ENCODE data around the gene KLK14. TPM values are rescaled to one million over a fixed set of nuclear protein-coding genes. Genes with fewer than 3 reads are reported as not detected.

Gene KLK14
- total and polyA plus RNA-seq, 2 of the 8 experiments (the other 6 are each of a cell fraction or from before 2014, with no cell fraction given): 0.09 to 1.2 TPM

DNA sequence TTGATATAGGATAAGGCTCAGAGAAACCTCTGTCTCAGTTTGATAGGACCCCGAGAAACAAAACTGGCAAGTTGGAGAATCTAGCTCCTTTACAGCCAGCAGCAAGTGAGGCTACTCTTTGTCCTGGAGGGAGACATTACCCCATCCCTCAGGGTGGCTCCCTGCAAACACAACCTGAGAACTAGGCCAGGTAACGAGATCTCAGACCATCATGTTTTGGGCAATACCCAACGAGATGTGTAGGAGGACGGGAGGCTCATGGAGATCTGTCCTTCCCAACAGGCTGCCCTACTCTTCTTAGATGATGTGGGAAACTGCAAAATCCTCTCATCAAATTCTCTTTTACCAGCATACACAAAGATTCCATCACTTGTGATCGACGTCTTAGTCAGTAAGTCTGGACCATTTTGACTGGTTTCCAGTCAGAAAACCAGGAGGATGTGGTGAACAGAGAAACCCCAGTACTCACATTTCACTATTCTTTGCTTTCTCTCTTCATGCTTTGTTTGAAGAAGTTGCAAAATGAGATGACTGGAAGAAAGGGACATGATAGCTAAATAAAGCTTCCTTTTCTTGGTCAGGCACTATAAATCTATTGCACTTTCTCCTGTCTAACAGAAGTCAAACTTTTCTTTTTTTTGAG lies 31.5 kb upstream of the KLK14 start:
- Histone ChIP-seq H3K4me2 (ENCODE audit: insufficient read depth in 1 of 2, low read depth in 2 of 2, low read length in 2 of 2) (no peak overlapping the region), H3K56ac (replicated peaks; ENCODE audit: insufficient read length, low read depth, low read length) (no peak overlapping the region), H4K20me1 (replicated peaks in 1 of 2; ENCODE audit: control insufficient read depth in 1 of 2, insufficient read depth in 2 of 2, low read length in 2 of 2) (no peaks in the 10 kb centered on the region), H3K79me2 (ENCODE audit: control insufficient read depth in 1 of 2, insufficient read depth in 2 of 2, low read length in 2 of 2) (no peaks in the 10 kb centered on the region), H4K91ac (replicated peaks; ENCODE audit: insufficient read length, low read length) (no peak overlapping the region), H4K5ac (ENCODE audit: insufficient read length, low read depth, low read length) (no peak overlapping the region), H3K4me1 (replicated peaks in 1 of 4; ENCODE audit: control insufficient read depth in 3 of 4, insufficient read depth in 4 of 4, low read length in 3 of 4) (no peaks in the 10 kb centered on the region), H3K23ac (ENCODE audit: insufficient read length) (no peak overlapping the region), H3K18ac (ENCODE audit: extremely low read depth, low read length) (no peak overlapping the region), H2AFZ (ENCODE audit: low read length) (no peak overlapping the region), H3K4me3 (ENCODE audit: extremely low read depth in 1 of 4, insufficient read depth in 2 of 4, low read depth in 3 of 4, low read length in 4 of 4) (no peak overlapping the region), H3K4ac (replicated peaks; ENCODE audit: insufficient read length, low read depth, low read length) (no peak overlapping the region), H2BK120ac (replicated peaks; ENCODE audit: low read depth, low read length) (no peak overlapping the region), H2AK5ac (ENCODE audit: low read depth, low read length) (no peak overlapping the region), H3K27me3 (replicated peaks in 1 of 4; ENCODE audit: control insufficient read depth in 3 of 4, extremely low read depth in 1 of 4, insufficient read depth in 3 of 4, low read length in 3 of 4) (peaks cover 0 to 13% (median 0%) of the 10 kb centered on the region in 4 experiments; a peak in 4 of 7 replicates), H4K8ac (ENCODE audit: extremely low read depth, insufficient read depth, low read length) (no peak overlapping the region), H3K36me3 (ENCODE audit: control insufficient read depth in 2 of 4, insufficient read depth in 4 of 4, low read length in 3 of 4) (no peaks in the 10 kb centered on the region), H3K14ac (ENCODE audit: insufficient read length) (no peak overlapping the region), H3K9ac (replicated peaks in 1 of 4; ENCODE audit: extremely low read depth in 1 of 4, low read depth in 3 of 4, low read length in 3 of 4) (no peak overlapping the region), H2BK12ac (ENCODE audit: low read depth, low read length) (no peak overlapping the region), H2BK20ac (ENCODE audit: low read length) (no peak overlapping the region), H2BK5ac (ENCODE audit: low read depth, low read length) (no peak overlapping the region), H3K9me3 (ENCODE audit: insufficient read depth in 2 of 2, low read depth in 1 of 2, low read length in 1 of 2) (no peaks in the 10 kb centered on the region), H3K79me1 (ENCODE audit: low read depth, low read length) (no peaks in the 10 kb centered on the region), H3K27ac (ENCODE audit: low read depth, low read length) (no peak overlapping the region), H3K23me2 (ENCODE audit: low read depth, low read length) (no peaks in the 10 kb centered on the region; the same call in 1 of the 2 replicates), H2BK15ac (ENCODE audit: low read length) (no peak overlapping the region)
- ChIA-PET CTCF (ENCODE audit: partially characterized antibody) (interaction anchor here (1.4 to 2.4 kb wide), 3 partner anchors 13 to 44 kb away, joined by 3 to 6 read pairs (median 4); no protein-coding TSS in a partner anchor), POLR2A (ENCODE audit: partially characterized antibody) (no interaction called here)
- DNase-seq (ENCODE audit: low read depth in 1 of 2, low spot score in 2 of 2) (no peak), FAIRE-seq (no peak)
- 84% methylated on average over 6 of the region's 6 CpGs; no CpG with 5 or more reads in 1 of the 2 experiments for WGBS, 2 experiments (ENCODE audit: extremely low coverage in 1 of 2, insufficient coverage in 1 of 2, insufficient read length in 1 of 2, insufficient replicate concordance in 2 of 2, low coverage in 1 of 2, low lambda C conversion rate in 2 of 2, missing lambda C conversion rate in 1 of 2)
- no peak for TF ChIP-seq EP300 (IDR thresholded peaks at IDR 0.05; ENCODE audit: borderline replicate concordance in 1 of 2, low read depth in 2 of 2, low read length in 2 of 2)
- TF ChIP-seq SIRT6 (IDR thresholded peaks at IDR 0.05; ENCODE audit: low read length): no peak
- no peak for TF ChIP-seq CHD1 (IDR thresholded peaks at IDR 0.05; ENCODE audit: low read depth, low read length)
- no peak for TF ChIP-seq CTBP2 (IDR thresholded peaks at IDR 0.05; ENCODE audit: borderline replicate concordance, insufficient read depth, insufficient read length, low read length)
- no peak for TF ChIP-seq POLR2AphosphoS5 (IDR thresholded peaks at IDR 0.05; ENCODE audit: low read depth, low read length)
- TF ChIP-seq SRF (IDR thresholded peaks at IDR 0.05; ENCODE audit: low read depth, low read length): no peak
- TF ChIP-seq KDM5A (IDR thresholded peaks at IDR 0.05; ENCODE audit: low read length): no peak
- no peak for TF ChIP-seq KDM1A (IDR thresholded peaks at IDR 0.05; ENCODE audit: borderline replicate concordance, low read length)
- TF ChIP-seq RFX5 (IDR thresholded peaks at IDR 0.05; ENCODE audit: borderline replicate concordance, low read depth, low read length): no peak
- no peak for TF ChIP-seq BACH1 (IDR thresholded peaks at IDR 0.05; ENCODE audit: low read length)
- no peak for TF ChIP-seq BCL11A (IDR thresholded peaks at IDR 0.05; ENCODE audit: low read depth in 2 of 2, low read length in 2 of 2)
- no peak for TF ChIP-seq CREB1 (IDR thresholded peaks at IDR 0.05)
- no peak for TF ChIP-seq TEAD4 (IDR thresholded peaks at IDR 0.05; ENCODE audit: low read depth, low read length)
- TF ChIP-seq TAF1 (IDR thresholded peaks at IDR 0.05; ENCODE audit: low read depth, low read length): no peak
- no peak for TF ChIP-seq ASH2L (IDR thresholded peaks at IDR 0.05; ENCODE audit: low read length)
